Measurements from ENCODE around the gene MPEG1.

The MPEG1 gene

GRCh38 chr11:59205648-59206047, 7.1 kb downstream of the MPEG1 start:
- Histone ChIP-seq H2AK5ac (ENCODE audit: low read length, severe bottlenecking) (no peak overlapping the region), H2BK12ac (ENCODE audit: low read length in 2 of 2) (no peak overlapping the region), H3K79me1 (replicated peaks; ENCODE audit: low read length, poor library complexity, severe bottlenecking) (no peaks in the 10 kb centered on the region), H2BK5ac (ENCODE audit: low read depth, low read length, poor library complexity, severe bottlenecking) (no peak overlapping the region), H3K14ac (ENCODE audit: low read length in 2 of 2) (no peak overlapping the region), H3K9me3 (ENCODE audit: control insufficient read depth, low read length) (no peaks in the 10 kb centered on the region), H3K4ac (ENCODE audit: low read depth in 1 of 2, low read length in 2 of 2) (no peak overlapping the region), H2BK120ac (ENCODE audit: low read depth, low read length) (no peak overlapping the region), H3K36me3 (ENCODE audit: control insufficient read depth in 1 of 2, insufficient read depth in 2 of 2, low read depth in 1 of 2, low read length in 2 of 2) (no peaks in the 10 kb centered on the region), H2AFZ (ENCODE audit: low read depth, low read length) (no peak overlapping the region), H2BK15ac (ENCODE audit: low read depth, poor library complexity, severe bottlenecking) (no peak overlapping the region), H4K91ac (ENCODE audit: low read length) (no peak overlapping the region), H3K27ac (ENCODE audit: low read length, poor library complexity, severe bottlenecking) (no peak overlapping the region), H3K4me2 (ENCODE audit: low read length, poor library complexity, severe bottlenecking) (no peak overlapping the region), H3K4me1 (ENCODE audit: control insufficient read depth, insufficient read depth, low read depth, low read length) (no peaks in the 10 kb centered on the region), H3K27me3 (ENCODE audit: control insufficient read depth in 1 of 2, insufficient read depth in 1 of 2, low read length in 2 of 2) (peaks cover 6 to 18% of the 10 kb centered on the region in 2 experiments), H3K23ac (ENCODE audit: low read length in 2 of 2) (no peak overlapping the region), H3K9ac (ENCODE audit: low read length) (no peak overlapping the region), H4K8ac (ENCODE audit: low read length) (no peak overlapping the region), H3K4me3 (ENCODE audit: insufficient read depth in 1 of 2, low read depth in 1 of 2, low read length in 2 of 2) (no peak overlapping the region), H3K18ac (ENCODE audit: low read depth in 1 of 2, low read length in 2 of 2) (no peak overlapping the region)
- WGBS, result 92% methylated on average over 7 of the region's 7 CpGs
- DNase-seq, result no peak

- DNase-seq, result no peak
- Histone ChIP-seq H3K4me2 (ENCODE audit: low read length, poor library complexity, severe bottlenecking) (no peak overlapping the region), H4K8ac (ENCODE audit: low read length) (no peak overlapping the region), H3K9ac (ENCODE audit: low read length) (no peak overlapping the region), H3K4me1 (ENCODE audit: control insufficient read depth, insufficient read depth, low read depth, low read length) (no peaks in the 10 kb centered on the region), H3K79me1 (replicated peaks; ENCODE audit: low read length, poor library complexity, severe bottlenecking) (no peaks in the 10 kb centered on the region), H3K27me3 (ENCODE audit: control insufficient read depth in 1 of 2, insufficient read depth in 1 of 2, low read length in 2 of 2) (peaks cover 6 to 9% of the 10 kb centered on the region in 2 experiments), H3K9me3 (ENCODE audit: control insufficient read depth, low read length) (no peaks in the 10 kb centered on the region), H2BK5ac (ENCODE audit: low read depth, low read length, poor library complexity, severe bottlenecking) (no peak overlapping the region), H3K18ac (ENCODE audit: low read depth in 1 of 2, low read length in 2 of 2) (no peak overlapping the region), H3K14ac (ENCODE audit: low read length in 2 of 2) (no peak overlapping the region), H3K36me3 (ENCODE audit: control insufficient read depth in 1 of 2, insufficient read depth in 2 of 2, low read depth in 1 of 2, low read length in 2 of 2) (no peaks in the 10 kb centered on the region), H2AK5ac (ENCODE audit: low read length, severe bottlenecking) (no peak overlapping the region), H3K4ac (ENCODE audit: low read depth in 1 of 2, low read length in 2 of 2) (no peak overlapping the region), H2BK120ac (ENCODE audit: low read depth, low read length) (no peak overlapping the region), H2AFZ (ENCODE audit: low read depth, low read length) (no peak overlapping the region), H3K27ac (ENCODE audit: low read length, poor library complexity, severe bottlenecking) (no peak overlapping the region), H3K4me3 (ENCODE audit: insufficient read depth in 1 of 2, low read depth in 1 of 2, low read length in 2 of 2) (no peak overlapping the region), H2BK15ac (ENCODE audit: low read depth, poor library complexity, severe bottlenecking) (no peak overlapping the region), H3K23ac (ENCODE audit: low read length in 2 of 2) (no peak overlapping the region), H2BK12ac (ENCODE audit: low read length in 2 of 2) (no peak overlapping the region), H4K91ac (ENCODE audit: low read length) (peak overlapping the region; percentile 7)
- WGBS, result 93% methylated on average over 3 of the region's 3 CpGs
Observed at GRCh38 chr11:59204746-59205145, 8.0 kb downstream of the MPEG1 start.

- no peaks in the 10 kb centered on the region for H3K79me1 ChIP-seq (replicated peaks; ENCODE audit: low read length, poor library complexity, severe bottlenecking)
Observed at GRCh38 chr11:59201353-59201752, 11.4 kb downstream of the MPEG1 start.

GRCh38 chr11:59200423-59200746, 12.3 kb downstream of the MPEG1 start:
- Histone ChIP-seq H4K8ac (ENCODE audit: low read length) (no peak overlapping the region), H3K4me1 (ENCODE audit: control insufficient read depth, insufficient read depth, low read depth, low read length) (no peaks in the 10 kb centered on the region), H3K9ac (ENCODE audit: low read length) (no peak overlapping the region), H4K91ac (ENCODE audit: low read length) (no peak overlapping the region), H3K79me1 (replicated peaks; ENCODE audit: low read length, poor library complexity, severe bottlenecking) (no peaks in the 10 kb centered on the region), H2BK120ac (ENCODE audit: low read depth, low read length) (no peak overlapping the region), H3K14ac (ENCODE audit: low read length in 2 of 2) (no peak overlapping the region), H3K4ac (ENCODE audit: low read depth in 1 of 2, low read length in 2 of 2) (no peak overlapping the region), H3K27me3 (ENCODE audit: control insufficient read depth in 1 of 2, insufficient read depth in 1 of 2, low read length in 2 of 2) (peaks cover 0 to 2% of the 10 kb centered on the region in 2 experiments), H3K9me3 (ENCODE audit: control insufficient read depth, low read length) (no peaks in the 10 kb centered on the region), H3K23ac (ENCODE audit: low read length in 2 of 2) (no peak overlapping the region), H3K27ac (ENCODE audit: low read length, poor library complexity, severe bottlenecking) (no peak overlapping the region), H2BK12ac (ENCODE audit: low read length in 2 of 2) (no peak overlapping the region), H2AK5ac (ENCODE audit: low read length, severe bottlenecking) (no peak overlapping the region), H3K18ac (ENCODE audit: low read depth in 1 of 2, low read length in 2 of 2) (no peak overlapping the region), H2BK5ac (ENCODE audit: low read depth, low read length, poor library complexity, severe bottlenecking) (no peak overlapping the region), H2AFZ (ENCODE audit: low read depth, low read length) (no peak overlapping the region), H3K36me3 (ENCODE audit: control insufficient read depth in 1 of 2, insufficient read depth in 2 of 2, low read depth in 1 of 2, low read length in 2 of 2) (no peaks in the 10 kb centered on the region), H2BK15ac (ENCODE audit: low read depth, poor library complexity, severe bottlenecking) (no peak overlapping the region), H3K4me2 (ENCODE audit: low read length, poor library complexity, severe bottlenecking) (no peak overlapping the region), H3K4me3 (ENCODE audit: insufficient read depth in 1 of 2, low read depth in 1 of 2, low read length in 2 of 2) (no peak overlapping the region)
- DNase-seq, result no peak
- 90% methylated on average over 4 of the region's 4 CpGs for WGBS

More at GRCh38 chr11:59201353-59201752, 11.4 kb downstream of the MPEG1 start:
- H3K4me1 ChIP-seq (ENCODE audit: control insufficient read depth, insufficient read depth, low read depth, low read length), result no peaks in the 10 kb centered on the region
- no peak overlapping the region for H3K4me2 ChIP-seq (ENCODE audit: low read length, poor library complexity, severe bottlenecking)
- H4K91ac ChIP-seq (ENCODE audit: low read length), result no peak overlapping the region
- peaks cover 0 to 6% of the 10 kb centered on the region in 2 experiments for H3K27me3 ChIP-seq (ENCODE audit: control insufficient read depth in 1 of 2, insufficient read depth in 1 of 2, low read length in 2 of 2)
- no peak overlapping the region for H2BK12ac ChIP-seq (ENCODE audit: low read length in 2 of 2)
- H2AK5ac ChIP-seq (ENCODE audit: low read length, severe bottlenecking), result no peak overlapping the region
- no peaks in the 10 kb centered on the region for H3K9me3 ChIP-seq (ENCODE audit: control insufficient read depth, low read length)
- no peak overlapping the region for H3K9ac ChIP-seq (ENCODE audit: low read length)
- H2AFZ ChIP-seq (ENCODE audit: low read depth, low read length), result no peak overlapping the region
- H3K4ac ChIP-seq (ENCODE audit: low read depth in 1 of 2, low read length in 2 of 2), result no peak overlapping the region
- H3K23ac ChIP-seq (ENCODE audit: low read length in 2 of 2), result no peak overlapping the region
- no peak overlapping the region for H3K14ac ChIP-seq (ENCODE audit: low read length in 2 of 2)
- H3K4me3 ChIP-seq (ENCODE audit: insufficient read depth in 1 of 2, low read depth in 1 of 2, low read length in 2 of 2), result no peak overlapping the region
- 89% methylated on average over 2 of the region's 3 CpGs for WGBS
- no peak for DNase-seq
- no peaks in the 10 kb centered on the region for H3K36me3 ChIP-seq (ENCODE audit: control insufficient read depth in 1 of 2, insufficient read depth in 2 of 2, low read depth in 1 of 2, low read length in 2 of 2)
- H3K18ac ChIP-seq (ENCODE audit: low read depth in 1 of 2, low read length in 2 of 2), result no peak overlapping the region
- H2BK120ac ChIP-seq (ENCODE audit: low read depth, low read length), result no peak overlapping the region
- H2BK5ac ChIP-seq (ENCODE audit: low read depth, low read length, poor library complexity, severe bottlenecking), result no peak overlapping the region
- H3K27ac ChIP-seq (ENCODE audit: low read length, poor library complexity, severe bottlenecking), result no peak overlapping the region
- H2BK15ac ChIP-seq (ENCODE audit: low read depth, poor library complexity, severe bottlenecking), result no peak overlapping the region
- no peak overlapping the region for H4K8ac ChIP-seq (ENCODE audit: low read length)
